RCC 7860 (cell line): ENCODE results near the gene TBC1D7.

ENCODE experiments used
- DNase-seq: peaks from one replicate; pipeline ENCODE4 v3.0.0-alpha.2; 2015; ENCODE audit warnings: low spot score
- FAIRE-seq: peaks from 2 replicates; lab custom pipeline; 2012; peaks lifted over from hg19 to GRCh38; lab: Jason Lieb, UNC

The TBC1D7 gene

GRCh38 chr6:13296536-13296997 is 31.8 kb downstream of the TBC1D7 start:
- FAIRE-seq (no peak), DNase-seq (no peak)

DNA sequence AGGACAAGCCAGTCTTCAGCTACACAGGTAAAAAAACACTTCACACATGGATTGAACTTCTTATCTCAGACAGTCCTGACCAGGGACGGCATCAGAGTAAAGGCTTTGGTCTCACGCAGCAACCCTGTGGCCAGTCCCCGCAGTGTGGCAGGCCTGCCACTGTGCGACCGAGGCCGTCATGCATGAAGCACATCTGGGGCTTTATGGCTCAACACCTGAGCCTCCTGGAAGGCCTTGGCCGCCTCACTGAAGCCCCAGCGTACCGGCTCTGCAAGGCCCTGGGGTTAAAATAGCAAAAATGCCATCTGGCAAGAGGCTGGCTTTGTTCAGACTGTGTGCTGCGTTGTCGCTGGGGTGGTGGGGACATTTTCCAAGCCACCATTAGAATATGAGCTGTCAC is 32.8 kb downstream of the TBC1D7 start:
- no peak for DNase-seq

GRCh38 chr6:13294499-13295069 is 33.8 kb downstream of the TBC1D7 start:
- FAIRE-seq = no peak

More for the DNA sequence above, 32.8 kb downstream of the TBC1D7 start:
- FAIRE-seq = no peak

GRCh38 chr6:13292774-13293173 is 35.6 kb downstream of the TBC1D7 start:
- DNase-seq (no peak), FAIRE-seq (no peak)

More at GRCh38 chr6:13294499-13295069, 33.8 kb downstream of the TBC1D7 start:
- DNase-seq = no peak

DNA sequence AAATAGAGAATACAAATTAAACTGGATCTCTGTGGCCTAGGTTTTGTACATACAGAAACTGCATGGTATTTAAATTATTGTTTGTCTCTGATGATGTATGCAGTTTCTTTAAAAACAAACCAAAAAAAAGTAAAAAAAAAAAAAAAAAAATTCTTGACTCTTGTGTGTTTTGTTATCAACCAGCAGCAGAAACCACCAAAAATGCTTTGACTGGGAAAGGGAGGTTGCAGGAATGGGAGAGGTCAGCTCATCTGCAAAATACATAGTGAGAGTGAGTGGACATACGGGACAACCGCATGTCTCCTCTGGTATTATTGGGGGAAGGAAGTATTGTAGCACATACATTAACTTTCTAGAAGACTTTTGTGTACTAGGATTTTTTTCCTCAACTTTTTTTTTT is 38.0 kb downstream of the TBC1D7 start:
- FAIRE-seq = no peak

DNA sequence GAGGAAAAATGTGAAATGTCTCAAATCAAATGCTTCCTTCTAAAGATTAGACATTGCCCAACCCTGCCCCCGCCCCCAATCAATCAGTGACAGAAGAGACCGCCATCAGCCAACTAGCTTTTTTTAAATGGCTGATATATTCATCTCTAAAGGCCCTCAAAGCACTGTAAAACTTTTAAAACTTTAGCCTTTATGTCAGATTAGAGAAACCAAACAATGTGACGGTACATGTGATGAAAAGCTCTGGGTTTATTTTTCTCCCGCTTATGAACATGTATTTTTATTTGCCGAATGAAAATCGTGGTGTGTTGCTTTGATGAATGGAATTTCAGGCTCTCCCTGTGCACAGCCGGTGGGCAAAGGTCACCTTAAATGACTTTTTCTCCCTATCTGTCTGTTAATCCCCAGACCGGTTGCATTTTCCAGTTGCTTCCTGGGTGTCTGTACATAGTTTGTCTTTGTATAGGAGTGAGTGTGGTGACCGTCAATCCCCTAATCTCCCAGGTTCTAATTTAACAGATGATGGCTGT is 38.5 kb downstream of the TBC1D7 start:
- FAIRE-seq = no peak

More for the DNA sequence above, 38.0 kb downstream of the TBC1D7 start:
- DNase-seq = no peak

DNA sequence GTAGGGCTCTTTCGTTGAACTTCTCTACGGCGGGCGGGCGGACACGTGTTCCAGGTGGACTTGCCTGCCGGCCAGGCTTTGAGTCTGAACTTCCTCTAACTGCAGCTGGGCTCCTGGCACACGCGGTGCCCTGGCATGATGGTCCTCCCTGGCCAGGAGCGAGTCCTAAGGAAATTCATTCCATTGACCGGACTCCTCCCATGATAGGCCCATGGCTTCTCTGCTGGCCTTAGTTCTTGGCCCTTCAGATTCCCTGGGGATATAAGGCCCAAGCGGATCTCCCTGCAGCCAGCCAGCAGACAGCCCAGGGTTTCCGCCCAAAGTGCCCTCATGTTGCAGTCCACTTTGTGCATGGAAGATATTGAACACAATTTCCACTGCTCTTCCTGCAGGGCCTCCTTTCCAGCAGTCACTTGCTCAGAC is 39.4 kb downstream of the TBC1D7 start:
- no peak for DNase-seq
- no peak for FAIRE-seq

More for the DNA sequence above, 38.5 kb downstream of the TBC1D7 start:
- no peak for DNase-seq

- no peak for FAIRE-seq
- DNase-seq = no peak
Observed at GRCh38 chr6:13288481-13288880, 39.9 kb downstream of the TBC1D7 start.

DNA sequence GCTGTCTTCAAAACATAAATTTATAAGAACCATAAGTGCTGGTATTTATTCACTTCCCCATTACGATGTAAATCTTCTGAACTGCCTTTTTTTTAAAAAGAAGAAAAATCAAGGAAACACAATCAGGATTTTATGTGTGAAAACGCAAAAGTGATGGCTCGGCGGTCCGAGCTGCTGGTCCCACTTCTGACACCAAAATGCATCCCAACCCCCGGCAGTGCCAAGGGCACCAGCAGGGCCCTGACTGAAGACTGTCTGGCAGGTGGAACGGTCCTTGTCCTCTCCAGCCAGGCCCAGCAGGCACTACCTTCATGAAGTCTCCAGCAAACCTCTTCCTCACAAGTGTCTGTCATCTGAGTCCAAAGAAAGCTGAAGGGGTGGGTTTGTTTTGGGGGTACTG is 41.2 kb downstream of the TBC1D7 start:
- DNase-seq (no peak), FAIRE-seq (no peak)

GRCh38 chr6:13286181-13286580 is 42.2 kb downstream of the TBC1D7 start:
- no peak for DNase-seq
- no peak for FAIRE-seq

- FAIRE-seq = no peak
- DNase-seq = no peak
Observed at GRCh38 chr6:13285705-13286104, 42.6 kb downstream of the TBC1D7 start.

GRCh38 chr6:13284646-13285045 is 43.7 kb downstream of the TBC1D7 start:
- FAIRE-seq (no peak), DNase-seq (no peak)

DNA sequence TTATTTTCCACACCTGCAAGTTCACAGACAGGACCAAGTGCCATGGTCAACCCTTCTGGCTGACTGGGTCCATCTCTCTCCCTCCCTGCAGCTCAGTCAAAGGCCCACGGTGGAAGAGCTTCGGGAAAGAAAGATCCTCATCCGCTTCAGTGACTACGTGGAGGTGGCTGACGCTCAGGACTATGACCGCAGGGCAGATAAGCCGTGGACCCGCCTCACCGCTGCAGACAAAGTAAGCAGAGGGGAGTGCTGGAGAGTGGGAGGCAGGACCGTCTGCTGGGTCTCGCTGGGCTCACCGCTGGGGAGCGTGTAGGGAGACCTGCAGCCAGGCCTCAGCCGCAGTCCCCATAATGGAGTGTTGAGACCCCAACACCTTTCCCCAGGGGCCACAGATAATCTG is 45.0 kb downstream of the TBC1D7 start:
- DNase-seq = no peak
- no peak for FAIRE-seq

- no peak for FAIRE-seq
- no peak for DNase-seq
Observed at GRCh38 chr6:13282393-13283069, 45.8 kb downstream of the TBC1D7 start.

DNA sequence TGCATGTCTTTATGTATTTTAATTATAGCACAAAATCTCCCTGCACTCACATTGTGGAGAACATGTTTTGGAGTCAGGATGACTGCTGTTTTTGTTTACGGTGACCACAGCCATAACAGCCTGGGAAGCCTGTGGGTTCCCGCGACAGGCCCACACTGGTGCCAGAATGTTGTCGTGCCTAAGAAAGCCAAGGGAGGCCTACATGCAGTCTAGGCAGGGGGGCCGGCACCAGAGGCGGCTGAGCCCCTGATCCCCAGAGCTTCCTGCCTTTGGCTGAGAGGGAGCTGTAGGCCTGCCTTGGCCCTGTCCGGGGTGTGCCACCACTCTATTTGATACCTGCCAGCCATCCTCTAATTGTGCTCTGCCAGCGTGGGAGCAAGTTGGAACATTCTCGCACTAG is 46.7 kb downstream of the TBC1D7 start:
- no peak for DNase-seq
- FAIRE-seq = no peak

DNA sequence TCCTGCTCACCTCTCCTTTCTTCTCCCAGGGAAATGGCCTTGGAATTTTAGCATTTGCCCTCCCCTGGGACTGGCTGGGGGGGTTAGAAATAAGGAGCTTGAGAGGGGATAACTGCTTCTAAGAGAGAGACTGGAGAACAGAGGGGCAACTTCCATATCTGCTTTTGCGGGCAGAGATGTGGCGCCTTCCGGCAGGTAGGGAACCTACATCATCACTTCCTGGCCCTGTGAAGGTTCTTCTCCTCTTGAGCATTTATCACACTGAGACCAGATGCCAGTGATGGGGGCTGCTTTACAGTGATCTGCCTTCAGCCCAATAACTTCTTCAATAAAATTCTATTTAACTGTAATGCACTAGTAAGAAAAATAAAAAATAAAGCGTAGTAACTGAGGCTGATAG is 48.1 kb downstream of the TBC1D7 start:
- DNase-seq (no peak), FAIRE-seq (no peak)

DNA sequence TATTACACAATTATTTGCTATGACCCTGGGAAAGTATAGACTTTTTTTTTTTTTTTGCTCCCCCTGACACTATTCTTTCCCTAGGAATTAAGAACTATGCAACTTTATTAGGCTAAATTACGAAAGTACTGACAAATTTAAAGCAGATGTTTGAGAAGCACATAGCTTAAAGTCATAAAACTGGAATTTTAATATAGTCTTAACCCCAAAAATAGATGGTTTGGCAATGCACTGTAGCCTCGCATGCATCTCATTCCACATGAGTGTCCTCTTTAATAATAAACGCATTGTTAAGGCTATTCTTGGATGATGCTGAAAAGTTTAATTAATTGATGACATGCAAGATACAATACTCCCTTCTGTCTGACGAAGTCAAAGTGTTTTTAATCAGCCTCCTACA is 49.3 kb downstream of the TBC1D7 start:
- DNase-seq = no peak
- no peak for FAIRE-seq

DNA sequence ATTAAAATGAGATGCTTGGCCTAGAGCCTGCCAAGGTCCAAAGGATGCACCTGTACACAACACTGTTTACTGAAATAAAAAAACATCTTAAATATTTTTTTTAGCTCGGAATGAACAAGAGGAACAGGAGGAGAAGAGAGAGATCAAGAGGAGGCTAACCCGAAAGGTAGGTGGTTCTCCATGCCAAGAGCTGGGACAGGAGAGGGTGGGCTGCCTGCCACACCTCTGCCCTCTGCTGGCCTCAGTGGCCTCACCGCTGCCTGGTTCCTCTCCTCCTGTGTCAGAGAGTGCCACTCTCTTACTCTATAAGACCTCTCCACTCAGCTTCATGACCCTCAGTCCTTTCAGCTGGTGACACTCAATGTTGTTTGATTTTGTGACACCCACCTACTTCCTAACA is 50.2 kb downstream of the TBC1D7 start:
- no peak for FAIRE-seq

GRCh38 chr6:13277231-13277630 is 51.1 kb downstream of the TBC1D7 start:
- DNase-seq = no peak
- FAIRE-seq = no peak

More for the DNA sequence above, 50.2 kb downstream of the TBC1D7 start:
- no peak for DNase-seq

GRCh38 chr6:13275435-13275989 is 52.8 kb downstream of the TBC1D7 start:
- FAIRE-seq = no peak
- DNase-seq = no peak

DNA sequence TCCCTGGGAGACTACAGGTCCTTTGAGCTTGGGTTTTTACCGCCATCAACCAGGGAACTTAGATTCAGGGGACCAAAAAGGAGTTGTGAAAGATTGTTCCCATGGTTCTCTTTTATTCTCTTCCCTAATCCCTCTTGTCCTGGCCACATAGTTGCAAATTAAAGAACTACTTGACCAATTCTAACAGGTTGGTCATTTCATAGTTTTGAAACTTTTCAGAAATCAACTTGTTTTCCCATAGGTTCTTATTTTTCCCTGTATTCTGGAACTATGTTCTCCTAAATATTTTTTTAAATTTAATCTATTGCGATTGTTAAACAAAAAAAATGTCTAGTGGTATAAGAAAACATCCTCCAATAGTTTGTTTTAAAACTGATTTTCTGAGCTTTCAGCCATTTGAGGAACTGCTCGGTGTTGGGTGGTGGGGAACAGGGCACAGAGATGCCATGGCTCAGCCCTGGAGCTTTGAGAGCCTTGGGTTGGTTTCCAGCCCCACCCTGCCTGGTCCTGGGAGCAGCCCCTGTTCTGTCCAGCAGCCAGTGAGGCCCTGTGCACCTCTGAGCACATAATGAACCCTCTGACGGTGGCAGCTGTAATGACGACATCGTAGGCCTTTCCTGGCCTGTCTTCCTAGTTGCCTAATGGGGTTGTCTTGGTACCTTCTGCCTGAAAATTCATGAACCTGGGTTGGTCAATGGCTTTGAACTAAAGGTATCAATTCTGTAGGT is 53.5 kb downstream of the TBC1D7 start:
- FAIRE-seq (no peak), DNase-seq (no peak)
